Right ventricle myocardium superior (tissue), 1 donor: ENCODE measurements around the gene RIT2. TPM values are rescaled to one million over a fixed set of nuclear protein-coding genes. Genes with fewer than 3 reads are reported as not detected.
"Not testable (repeated sequence)": the region's sequence is repeated elsewhere in the genome, so short reads cannot be mapped to it uniquely, and the experiment has no call there.

ENCODE experiments used
- ATAC-seq: fragments of 200-7000 bp; cut with Tn5 transposase; one replicate; pipeline ENCODE4 v1.9.1; 2020; ENCODE audit warnings: mild to moderate bottlenecking; ENCODE audit not compliant: poor library complexity
- DNase-seq: peaks from one replicate; pipeline ENCODE4 v3.0.0-alpha.2; 2020
- intact Hi-C: fragments of 100-400 bp; cut with DNase I; formaldehyde crosslinking; loops from one replicate; pipeline ENCODE4 v1.11.2; 2022
- total RNA-seq: library from RNA; stranded (reverse); fragmentation: NEBNext Ultra II Directional; extraction: Animal tissue kit (Norgen Biotek cat#: 25700); gene quantifications from one replicate; pipeline ENCODE4 v1.2.1, GENCODE V29; 2021
- donor health status: DM: no; HTN: yes; CAD: no; lungs with severe emphysema.

RIT2 gene
- total RNA-seq, 1 donor from 2014 or later: not detected

- DNase-seq (no peak), ATAC-seq (no peak)
- intact Hi-C loops: no loop called here
Measured at GRCh38 chr18:42745931-42746330, 369.6 kb downstream of the RIT2 start.

DNA sequence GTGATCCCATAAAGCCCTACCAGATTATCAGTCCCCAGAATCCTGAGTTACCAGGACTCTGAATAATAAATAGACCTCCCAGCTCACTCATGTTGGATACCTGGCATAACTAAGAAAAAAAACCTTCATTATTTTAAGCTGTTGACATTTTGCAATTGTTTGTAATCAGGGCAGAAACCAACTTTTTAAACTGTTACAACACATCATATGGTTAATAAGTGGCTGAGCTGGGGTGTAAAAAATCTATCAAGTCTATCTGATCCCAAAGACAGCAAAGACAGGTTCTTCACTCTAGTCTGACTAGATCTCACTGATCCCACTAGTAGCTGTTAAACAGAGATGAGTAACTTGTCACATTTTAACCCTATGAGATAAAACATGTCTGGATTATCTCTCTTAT, 370.3 kb downstream of the RIT2 start:
- ATAC-seq: no peak
- DNase-seq: no peak
- intact Hi-C loops: no loop called here

DNA sequence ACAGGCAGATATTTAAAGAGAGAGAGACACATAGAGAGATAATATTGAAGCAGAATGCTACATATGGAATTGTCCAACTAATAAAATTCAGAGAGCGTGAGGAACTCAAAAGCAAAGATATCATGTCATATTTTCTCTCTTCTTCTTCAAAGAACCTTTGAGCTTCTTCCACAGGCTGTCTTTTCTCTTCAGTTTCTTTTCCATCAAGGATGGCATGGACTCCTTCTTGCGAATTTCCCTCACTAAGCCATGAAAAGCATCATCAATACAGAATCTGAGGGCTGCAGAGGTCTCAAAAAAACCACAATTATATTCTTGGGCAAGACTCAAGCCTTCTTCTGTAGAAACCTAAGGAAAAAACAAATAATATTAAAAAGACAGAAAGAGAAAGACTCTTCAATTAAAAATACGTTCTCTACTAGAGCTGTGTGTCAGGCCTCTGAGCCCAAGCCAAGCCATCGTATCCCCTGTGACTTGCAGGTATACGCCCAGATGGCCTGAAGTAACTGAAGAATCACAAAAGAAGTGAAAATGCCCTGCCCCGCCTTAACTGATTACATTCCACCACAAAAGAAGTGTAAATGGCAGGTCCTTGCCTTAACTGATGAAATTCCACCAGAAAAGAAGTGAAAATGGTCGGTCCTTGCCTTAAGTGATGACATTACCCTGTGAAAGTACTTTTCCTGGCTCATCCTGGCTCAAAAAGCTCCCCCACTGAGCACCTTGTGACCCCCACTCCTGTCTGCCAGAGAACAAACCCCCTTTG, 371.9 kb downstream of the RIT2 start:
- DNase-seq (no peak), ATAC-seq (no peak)
- intact Hi-C loops: no loop called here

- intact Hi-C loops: no loop called here
- no peak for DNase-seq
- no peak for ATAC-seq
Measured at GRCh38 chr18:42742969-42743368, 372.5 kb downstream of the RIT2 start.

- intact Hi-C loops: no loop called here
- no peak for ATAC-seq
- no peak for DNase-seq
Measured at GRCh38 chr18:42742474-42742873, 373.0 kb downstream of the RIT2 start.

DNA sequence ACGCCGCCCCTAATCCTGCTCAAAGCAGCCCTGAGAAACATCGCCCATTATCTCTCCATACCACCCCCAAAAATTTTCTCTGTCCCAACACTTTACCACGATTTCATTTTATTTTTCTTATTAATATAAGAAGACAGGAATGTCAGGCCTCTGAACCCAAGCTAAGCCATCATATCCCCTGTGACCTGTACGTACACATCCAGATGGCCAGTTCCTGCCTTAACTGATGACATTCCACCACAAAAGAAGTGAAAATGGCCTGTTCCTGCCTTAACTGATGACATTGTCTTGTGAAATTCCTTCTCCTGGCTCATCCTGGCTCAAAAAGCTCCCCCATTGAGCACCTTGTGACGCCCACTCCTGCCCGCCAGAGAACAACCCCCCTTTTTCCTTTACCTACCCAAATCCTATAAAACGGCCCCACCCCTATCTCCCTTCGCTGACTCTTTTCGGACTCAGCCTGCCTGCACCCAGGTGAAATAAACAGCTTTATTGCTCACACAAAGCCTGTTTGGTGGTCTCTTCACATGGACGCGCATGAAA, 373.6 kb downstream of the RIT2 start:
- intact Hi-C loops, ATAC-seq, DNase-seq: not testable (repeated sequence)

- ATAC-seq, DNase-seq, intact Hi-C loops: not testable (repeated sequence)
Measured at GRCh38 chr18:42741299-42741698, 374.2 kb downstream of the RIT2 start.

DNA sequence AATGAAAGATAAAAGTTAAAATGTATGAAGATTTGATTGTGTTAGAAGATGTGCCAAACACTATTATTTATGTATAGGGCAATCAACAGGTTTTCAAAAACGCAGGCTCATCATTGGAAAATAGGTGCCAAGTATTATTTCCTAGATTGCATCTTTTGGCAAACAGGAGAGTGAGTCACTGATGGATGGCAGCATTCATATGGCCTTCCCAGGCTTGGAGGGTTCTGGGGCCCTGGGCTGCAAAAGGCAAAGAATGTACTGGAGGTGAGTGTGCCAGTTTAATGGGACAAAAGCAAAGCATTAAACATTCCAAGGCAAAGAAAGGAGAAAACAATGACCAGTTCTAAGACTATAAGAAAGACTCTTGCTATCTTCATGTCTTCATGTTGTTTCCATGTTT, 379.4 kb downstream of the RIT2 start:
- ATAC-seq: no peak
- DNase-seq: no peak
- intact Hi-C loops: no loop called here

DNA sequence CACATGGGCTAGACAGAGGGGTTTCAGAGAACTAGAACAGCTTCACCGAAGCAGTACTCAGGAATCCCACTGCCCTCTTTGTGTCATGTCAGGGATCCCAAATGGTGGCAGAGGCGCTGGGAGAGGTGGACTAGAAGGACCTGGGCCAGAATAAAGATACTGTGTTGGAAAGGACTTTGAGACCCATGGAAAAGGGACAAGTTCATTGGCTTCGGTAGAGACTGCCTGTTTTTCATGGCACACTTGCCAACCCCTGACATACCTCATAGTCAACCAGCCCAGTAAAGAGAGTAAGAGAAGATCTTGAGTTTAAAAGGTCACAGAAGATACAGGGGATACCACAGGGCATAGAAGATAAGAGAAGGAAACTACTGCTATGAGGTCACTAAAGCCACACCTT, 381.0 kb downstream of the RIT2 start:
- ATAC-seq (no peak), DNase-seq (no peak)
- intact Hi-C loops: no loop called here

DNA sequence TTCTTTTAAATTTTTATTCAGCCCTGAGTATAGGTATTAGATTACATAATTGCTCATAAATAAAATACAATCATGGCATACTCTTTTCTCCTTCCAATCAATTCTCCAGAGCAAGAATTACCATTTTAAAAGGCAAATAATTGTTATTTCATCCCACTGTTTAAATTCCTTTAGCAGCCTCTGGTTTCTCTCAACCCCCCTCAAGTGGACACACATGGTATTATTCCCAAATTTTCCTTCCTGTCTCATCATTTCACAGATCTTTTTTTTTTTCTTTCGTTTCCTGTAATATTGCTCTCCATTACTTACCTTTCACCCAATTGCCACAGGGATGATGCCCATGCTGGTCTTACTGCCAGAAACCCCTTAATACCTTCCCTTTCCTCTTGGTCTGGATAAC, 385.2 kb downstream of the RIT2 start:
- DNase-seq (no peak), ATAC-seq (no peak)
- intact Hi-C loops: no loop called here

DNA sequence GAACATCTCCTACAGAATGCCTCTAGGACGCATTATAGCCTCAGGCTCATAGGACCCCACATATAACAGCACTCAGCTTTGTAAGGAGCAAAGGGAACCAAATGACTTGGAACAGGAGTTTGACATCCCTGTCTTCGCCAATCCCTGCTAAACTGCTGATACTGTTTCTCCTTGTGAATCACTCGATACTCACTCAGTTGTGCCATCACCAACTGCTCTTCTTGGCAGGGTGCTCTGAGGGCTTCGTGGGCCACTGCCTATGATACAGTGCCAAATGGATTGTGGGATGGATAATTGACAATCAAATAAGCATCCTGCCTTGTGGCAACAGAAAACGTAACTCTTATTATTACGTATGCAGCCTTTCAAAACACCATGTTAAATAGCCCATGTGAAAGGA, 396.3 kb downstream of the RIT2 start:
- DNase-seq (no peak), ATAC-seq (no peak)
- intact Hi-C loops: no loop called here

- DNase-seq (no peak), ATAC-seq (no peak)
- intact Hi-C loops: no loop called here
Measured at GRCh38 chr18:42712065-42712464, 403.4 kb downstream of the RIT2 start.

GRCh38 chr18:42707080-42707479, 408.4 kb downstream of the RIT2 start:
- intact Hi-C loops: no loop called here
- no peak for ATAC-seq
- DNase-seq: no peak

- ATAC-seq (no peak), DNase-seq (no peak)
- intact Hi-C loops: no loop called here
Measured at GRCh38 chr18:42706618-42707017, 408.9 kb downstream of the RIT2 start.

DNA sequence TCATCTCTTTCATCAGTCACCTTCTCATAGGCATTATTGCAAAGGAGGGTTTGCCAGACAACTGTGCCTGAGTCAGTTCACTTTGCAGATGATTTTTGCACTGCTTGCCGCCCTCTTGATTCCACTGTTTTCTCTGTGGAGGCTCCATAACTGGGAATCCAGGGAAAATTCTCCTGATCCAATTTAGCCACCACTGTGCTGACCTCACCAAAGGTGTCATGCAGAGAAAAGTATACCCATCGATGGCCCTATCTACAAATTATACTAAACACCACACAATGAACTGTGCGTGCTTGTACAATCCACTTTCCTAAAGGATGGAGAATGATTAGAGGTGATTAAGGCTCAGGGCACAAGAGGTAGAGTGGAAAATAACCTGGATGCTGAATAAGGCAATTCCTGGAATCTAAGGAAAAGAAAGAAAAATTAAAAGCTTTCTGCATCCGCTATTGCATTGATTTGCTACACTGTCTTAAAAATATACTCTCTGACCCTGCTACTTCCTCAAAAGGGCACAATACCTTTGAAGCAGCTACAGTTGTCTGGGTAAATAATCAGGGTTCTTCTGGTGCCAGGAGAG, 409.4 kb downstream of the RIT2 start:
- DNase-seq: no peak
- no peak for ATAC-seq
- intact Hi-C loops: no loop called here

Other genes with a start within 250 kb of the RIT2 start
- gene SYT4, start 161.8 kb upstream of the RIT2 start, total RNA-seq: not detected